ENCODE measurements around the gene CHRM5.

Gene CHRM5

DNA sequence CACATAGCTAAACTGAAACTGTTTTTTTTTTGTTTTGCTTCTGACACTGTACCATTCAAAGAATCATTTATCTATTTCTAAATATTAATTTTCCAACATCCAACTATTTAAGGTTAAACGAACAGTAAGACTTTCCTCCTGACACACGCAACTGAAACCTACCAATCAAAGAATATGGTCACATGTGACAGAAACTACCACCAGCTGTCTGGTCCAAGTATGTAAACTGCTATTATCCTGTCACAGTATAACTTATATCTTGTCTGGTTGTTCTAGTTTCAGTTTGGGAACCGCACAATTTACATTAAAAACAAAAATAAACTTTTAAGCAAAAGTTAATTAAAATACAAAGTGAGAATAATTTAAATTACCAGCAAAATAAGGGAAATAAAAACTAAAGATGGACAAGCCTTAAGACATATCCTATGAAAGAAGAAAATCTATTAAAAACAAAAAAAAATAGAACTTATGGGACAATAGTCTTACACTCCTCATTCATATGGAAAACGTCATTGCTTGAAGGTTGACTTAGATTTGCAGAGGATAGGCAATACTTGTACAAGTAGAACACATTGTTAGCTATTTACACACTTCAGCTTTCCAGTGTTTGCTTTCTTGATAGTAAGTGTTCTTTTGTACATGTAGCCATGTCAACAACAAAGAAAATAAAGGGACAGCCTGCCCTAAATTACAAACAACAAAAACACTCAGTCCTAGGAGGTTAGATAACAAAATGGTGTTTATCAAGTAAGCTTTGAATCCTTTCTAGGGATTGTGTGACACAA is 26.8 kb upstream of the CHRM5 start:
- DNase-seq (ENCODE audit: low read depth) = no peak
- no peak overlapping the region for H3K4me3 ChIP-seq (ENCODE audit: low read depth, low read length)
- TF ChIP-seq, protein P1, sequence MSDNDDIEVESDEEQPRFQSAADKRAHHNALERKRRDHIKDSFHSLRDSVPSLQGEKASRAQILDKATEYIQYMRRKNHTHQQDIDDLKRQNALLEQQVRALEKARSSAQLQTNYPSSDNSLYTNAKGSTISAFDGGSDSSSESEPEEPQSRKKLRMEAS (IDR thresholded peaks at IDR 0.05; ENCODE audit: low read depth, low read length) = no peak
- TF ChIP-seq, protein P2, sequence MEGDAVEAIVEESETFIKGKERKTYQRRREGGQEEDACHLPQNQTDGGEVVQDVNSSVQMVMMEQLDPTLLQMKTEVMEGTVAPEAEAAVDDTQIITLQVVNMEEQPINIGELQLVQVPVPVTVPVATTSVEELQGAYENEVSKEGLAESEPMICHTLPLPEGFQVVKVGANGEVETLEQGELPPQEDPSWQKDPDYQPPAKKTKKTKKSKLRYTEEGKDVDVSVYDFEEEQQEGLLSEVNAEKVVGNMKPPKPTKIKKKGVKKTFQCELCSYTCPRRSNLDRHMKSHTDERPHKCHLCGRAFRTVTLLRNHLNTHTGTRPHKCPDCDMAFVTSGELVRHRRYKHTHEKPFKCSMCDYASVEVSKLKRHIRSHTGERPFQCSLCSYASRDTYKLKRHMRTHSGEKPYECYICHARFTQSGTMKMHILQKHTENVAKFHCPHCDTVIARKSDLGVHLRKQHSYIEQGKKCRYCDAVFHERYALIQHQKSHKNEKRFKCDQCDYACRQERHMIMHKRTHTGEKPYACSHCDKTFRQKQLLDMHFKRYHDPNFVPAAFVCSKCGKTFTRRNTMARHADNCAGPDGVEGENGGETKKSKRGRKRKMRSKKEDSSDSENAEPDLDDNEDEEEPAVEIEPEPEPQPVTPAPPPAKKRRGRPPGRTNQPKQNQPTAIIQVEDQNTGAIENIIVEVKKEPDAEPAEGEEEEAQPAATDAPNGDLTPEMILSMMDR (IDR thresholded peaks at IDR 0.05; ENCODE audit: low read depth, low read length) = no peak
- TF ChIP-seq POLR2A (IDR thresholded peaks at IDR 0.05; ENCODE audit: extremely low read depth, insufficient read length) (no peak), MYC (IDR thresholded peaks at IDR 0.05; ENCODE audit: low read depth, low read length) (no peak)

DNA sequence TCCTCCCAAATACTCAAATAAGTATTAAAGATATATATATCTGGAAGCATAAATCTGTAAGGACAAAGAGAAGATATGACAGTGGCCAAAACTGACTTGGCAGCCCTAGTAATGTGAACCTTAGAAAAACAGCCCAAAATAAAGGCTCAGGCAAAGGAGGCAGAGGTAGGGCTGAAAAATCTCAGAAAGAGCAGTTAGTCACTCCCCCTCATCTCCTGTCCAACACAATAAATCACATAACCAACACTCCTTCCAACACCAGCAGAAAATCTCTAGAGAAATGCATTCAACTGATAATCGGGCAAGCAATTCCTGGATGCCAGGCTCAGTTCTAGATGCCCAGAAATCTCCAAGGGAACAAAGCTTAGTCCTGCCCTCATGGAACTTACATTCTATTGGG is 22.1 kb upstream of the CHRM5 start:
- TF ChIP-seq POLR2A (IDR thresholded peaks at IDR 0.05; ENCODE audit: extremely low read depth, insufficient read length) = no peak
- no peak for TF ChIP-seq MYC (IDR thresholded peaks at IDR 0.05; ENCODE audit: low read depth, low read length)
- TF ChIP-seq, protein P2 (IDR thresholded peaks at IDR 0.05; ENCODE audit: low read depth, low read length) = no peak
- TF ChIP-seq, protein P1 (IDR thresholded peaks at IDR 0.05; ENCODE audit: low read depth, low read length) = no peak
- DNase-seq (ENCODE audit: low read depth) = no peak
- no peak overlapping the region for H3K4me3 ChIP-seq (ENCODE audit: low read depth, low read length)

DNA sequence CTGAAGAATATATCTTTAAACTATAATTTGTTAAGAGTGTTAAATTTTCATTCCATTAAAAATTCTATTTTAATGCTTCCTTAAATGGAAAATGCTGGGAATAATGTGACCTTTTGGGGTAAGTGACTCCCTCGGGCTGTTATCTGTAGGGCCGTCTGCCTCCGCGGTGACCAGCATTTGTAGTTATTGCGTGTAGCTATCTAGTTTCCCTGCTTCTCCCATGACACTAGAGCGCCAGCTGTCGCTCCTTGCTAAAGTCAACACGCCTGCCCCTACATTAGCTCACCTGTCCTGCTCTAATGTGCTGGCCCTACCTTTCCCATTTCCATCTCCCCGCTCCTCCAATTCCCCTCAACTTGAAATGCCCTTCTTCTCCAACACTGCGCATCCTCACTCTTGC is 12.4 kb upstream of the CHRM5 start:
- TF ChIP-seq POLR2A (IDR thresholded peaks at IDR 0.05; ENCODE audit: extremely low read depth, insufficient read length) (no peak), MYC (IDR thresholded peaks at IDR 0.05; ENCODE audit: low read depth, low read length) (no peak)
- TF ChIP-seq, protein P1 (IDR thresholded peaks at IDR 0.05; ENCODE audit: low read depth, low read length) = no peak
- TF ChIP-seq, protein P2 (IDR thresholded peaks at IDR 0.05; ENCODE audit: low read depth, low read length) = no peak
- no peak for DNase-seq (ENCODE audit: low read depth)
- H3K4me3 ChIP-seq (ENCODE audit: low read depth, low read length) = no peak overlapping the region

DNA sequence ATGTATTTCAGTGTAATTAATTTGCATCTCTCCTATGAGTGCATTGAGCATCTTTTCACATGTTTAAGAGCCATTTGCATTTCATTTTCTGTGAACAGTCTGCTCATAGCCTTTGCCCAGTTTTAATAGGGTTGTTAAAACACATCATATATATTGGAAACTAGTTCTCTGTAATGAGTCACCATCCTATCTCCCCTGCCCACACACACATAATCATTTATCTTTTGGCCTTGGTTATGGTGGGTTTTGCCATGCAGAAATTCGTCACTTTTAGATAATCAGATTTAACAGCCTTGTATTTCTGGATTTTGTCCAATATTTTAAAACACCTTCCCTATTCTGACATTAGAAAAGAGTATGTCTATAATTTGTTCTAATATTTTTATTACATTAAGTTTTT is 11.9 kb upstream of the CHRM5 start:
- DNase-seq (ENCODE audit: low read depth) = no peak
- TF ChIP-seq MYC (IDR thresholded peaks at IDR 0.05; ENCODE audit: low read depth, low read length) = no peak
- TF ChIP-seq, protein P2 (IDR thresholded peaks at IDR 0.05; ENCODE audit: low read depth, low read length) = no peak
- TF ChIP-seq, protein P1 (IDR thresholded peaks at IDR 0.05; ENCODE audit: low read depth, low read length) = no peak
- TF ChIP-seq POLR2A (IDR thresholded peaks at IDR 0.05; ENCODE audit: extremely low read depth, insufficient read length) = no peak
- no peak overlapping the region for H3K4me3 ChIP-seq (ENCODE audit: low read depth, low read length)

DNA sequence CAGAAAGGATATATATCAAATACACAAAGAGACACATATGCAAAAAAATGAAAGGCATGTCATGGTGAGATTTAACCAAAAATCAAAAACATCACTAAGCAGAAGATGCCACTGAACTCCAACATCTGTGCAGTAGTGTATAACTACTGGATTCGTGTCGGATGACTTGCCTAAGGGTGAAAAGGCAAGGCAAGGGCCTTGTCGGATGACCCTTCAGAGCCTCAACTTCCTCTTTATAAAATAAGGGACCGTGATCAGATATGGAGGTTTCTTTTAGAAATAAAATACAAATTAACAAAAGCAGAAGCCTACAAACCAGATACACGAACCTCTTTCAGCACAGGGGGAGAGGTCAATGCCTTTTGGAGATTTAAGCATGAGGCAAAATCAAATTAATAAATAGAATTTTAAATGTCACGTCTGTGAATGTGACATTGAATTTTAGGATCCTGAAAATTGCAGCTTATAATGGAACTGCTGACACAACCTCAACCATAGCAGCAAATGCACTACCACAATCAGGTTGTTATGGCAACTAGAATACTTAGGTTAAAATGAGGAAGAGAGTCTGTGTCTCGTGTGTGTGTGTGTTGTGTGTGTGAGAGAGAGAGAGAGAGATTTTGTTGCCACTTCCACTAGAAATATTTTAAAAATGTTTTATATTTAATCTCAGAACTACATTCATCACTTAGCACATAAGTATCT is 8.3 kb upstream of the CHRM5 start:
- no peak overlapping the region for H3K4me3 ChIP-seq (ENCODE audit: low read depth, low read length)
- TF ChIP-seq, protein P1 (IDR thresholded peaks at IDR 0.05; ENCODE audit: low read depth, low read length) = no peak
- TF ChIP-seq POLR2A (IDR thresholded peaks at IDR 0.05; ENCODE audit: extremely low read depth, insufficient read length) (no peak), MYC (IDR thresholded peaks at IDR 0.05; ENCODE audit: low read depth, low read length) (no peak)
- TF ChIP-seq, protein P2 (IDR thresholded peaks at IDR 0.05; ENCODE audit: low read depth, low read length) = no peak
- DNase-seq (ENCODE audit: low read depth) = peak; percentile 45

Measured in NB4 (cell line).